ENCODE measurements around the gene SERINC5. TPM values are rescaled to one million over a fixed set of nuclear protein-coding genes. Genes with fewer than 3 reads are reported as not detected.
"Not testable (repeated sequence)": the region's sequence is repeated elsewhere in the genome, so short reads cannot be mapped to it uniquely, and the experiment has no call there.

The SERINC5 gene
- total RNA-seq (10 to 100 TPM; 41.2 to 84.5 TPM), polyA plus RNA-seq (1 to 10 TPM; 6.2 to 6.5 TPM)
- long read RNA-seq, donor 1, full-length matches to known transcripts, result 13 of 13 reads
- long read RNA-seq, donor 1, partial matches to known transcripts, result 0 of 13 reads
- long read RNA-seq, donor 1, other reads (novel, unspliced or antisense), result 0 of 13 reads
- long read RNA-seq, donor 2, full-length matches to known transcripts, result 1 of 1 reads
- long read RNA-seq, donor 2, partial matches to known transcripts, result 0 of 1 reads
- long read RNA-seq, donor 2, other reads (novel, unspliced or antisense), result 0 of 1 reads
- long read RNA-seq, donor 3, full-length matches to known transcripts, result 3 of 3 reads
- long read RNA-seq, donor 3, partial matches to known transcripts, result 0 of 3 reads
- long read RNA-seq, donor 3, other reads (novel, unspliced or antisense), result 0 of 3 reads
- long read RNA-seq, donor 4, full-length matches to known transcripts, result 1 of 1 reads
- long read RNA-seq, donor 4, partial matches to known transcripts, result 0 of 1 reads
- long read RNA-seq, donor 4, other reads (novel, unspliced or antisense), result 0 of 1 reads
- long read RNA-seq, donor 5, full-length matches to known transcripts, result 8 of 13 reads
- long read RNA-seq, donor 5, partial matches to known transcripts, result 5 of 13 reads
- long read RNA-seq, donor 5, other reads (novel, unspliced or antisense), result 0 of 13 reads

GRCh38 chr5:80255811-80256712, at the start of gene SERINC5:
TSS of gene SERINC5 (minus strand) at chr5:80256048. CDS start at chr5:80255922, 126 bp downstream.
- H3K9ac ChIP-seq (ENCODE audit: insufficient read depth in 1 of 2, low read length in 2 of 2), result peak within 1 kb of the TSS; percentile 58 to 95
- H3K4me1 ChIP-seq (ENCODE audit: control insufficient read depth in 5 of 5, insufficient read depth in 5 of 5, low read length in 5 of 5), result peaks cover 9 to 28% (median 18%) of the 10 kb centered on the region in 5 donors
- DNase-seq, result peak; percentile 89 to 92 (median 91)
- H3K27ac ChIP-seq (ENCODE audit: low read depth in 1 of 2, low read length in 1 of 2), result peak within 1 kb of the TSS; percentile 97 to 100
- no peaks in the 10 kb centered on the region for H3K36me3 ChIP-seq (ENCODE audit: control insufficient read depth in 4 of 4, insufficient read depth in 4 of 4, low read length in 4 of 4)
- no peaks in the 10 kb centered on the region for H3K9me3 ChIP-seq (ENCODE audit: control insufficient read depth in 4 of 4, insufficient read depth in 3 of 4, low read length in 3 of 4)
- WGBS, 2 donors, result 1% methylated on average over 71 to 87 of the region's 87 CpGs
- no peak for TF ChIP-seq CTCF (IDR thresholded peaks at IDR 0.05; ENCODE audit: control extremely low read depth, extremely low read depth)
- peak; percentile 91 for ATAC-seq (ENCODE audit: insufficient read depth, low FRiP score)
- H3K27me3 ChIP-seq (ENCODE audit: control insufficient read depth in 3 of 3, insufficient read depth in 3 of 3, low read length in 2 of 3), result no peaks in the 10 kb centered on the region
- peak within 1 kb of the TSS; percentile 88 for H3K4me3 ChIP-seq

- ATAC-seq (ENCODE audit: insufficient read depth, low FRiP score) (no peak), DNase-seq (no peak)
- Histone ChIP-seq H3K4me3 (no peak overlapping the region), H3K27ac (ENCODE audit: low read depth in 1 of 2, low read length in 1 of 2) (no peak overlapping the region), H3K9me3 (ENCODE audit: control insufficient read depth in 4 of 4, insufficient read depth in 3 of 4, low read length in 3 of 4) (no peaks in the 10 kb centered on the region), H3K36me3 (ENCODE audit: control insufficient read depth in 4 of 4, insufficient read depth in 4 of 4, low read length in 4 of 4) (no peaks in the 10 kb centered on the region), H3K9ac (ENCODE audit: insufficient read depth in 1 of 2, low read length in 2 of 2) (no peak overlapping the region), H3K4me1 (ENCODE audit: control insufficient read depth in 5 of 5, insufficient read depth in 5 of 5, low read length in 5 of 5) (no peaks in the 10 kb centered on the region), H3K27me3 (ENCODE audit: control insufficient read depth in 3 of 3, insufficient read depth in 3 of 3, low read length in 2 of 3) (no peaks in the 10 kb centered on the region)
- no peak for TF ChIP-seq CTCF (IDR thresholded peaks at IDR 0.05; ENCODE audit: control extremely low read depth, extremely low read depth)
- WGBS, 2 donors, result 89 to 96% methylated on average over 11 of the region's 11 CpGs
These were observed 46.8 kb upstream of the SERINC5 start for GRCh38 chr5:80302636-80303035.

GRCh38 chr5:80301342-80301741, 45.5 kb upstream of the SERINC5 start:
- not testable (repeated sequence) for ATAC-seq (ENCODE audit: insufficient read depth, low FRiP score); DNase-seq; H3K27ac ChIP-seq (ENCODE audit: low read depth in 1 of 2, low read length in 1 of 2)

GRCh38 chr5:80300796-80301195, 44.9 kb upstream of the SERINC5 start:
- not testable (repeated sequence) for H3K36me3 ChIP-seq (ENCODE audit: control insufficient read depth in 4 of 4, insufficient read depth in 4 of 4, low read length in 4 of 4); H3K9me3 ChIP-seq (ENCODE audit: control insufficient read depth in 4 of 4, insufficient read depth in 3 of 4, low read length in 3 of 4); DNase-seq; H3K27me3 ChIP-seq (ENCODE audit: control insufficient read depth in 3 of 3, insufficient read depth in 3 of 3, low read length in 2 of 3); H3K4me1 ChIP-seq (ENCODE audit: control insufficient read depth in 5 of 5, insufficient read depth in 5 of 5, low read length in 5 of 5); ATAC-seq (ENCODE audit: insufficient read depth, low FRiP score); H3K27ac ChIP-seq (ENCODE audit: low read depth in 1 of 2, low read length in 1 of 2); H3K9ac ChIP-seq (ENCODE audit: insufficient read depth in 1 of 2, low read length in 2 of 2); H3K4me3 ChIP-seq
- WGBS, 2 donors, result 91 to 97% methylated on average over 17 to 18 of the region's 27 CpGs

More at GRCh38 chr5:80301342-80301741, 45.5 kb upstream of the SERINC5 start:
- not testable (repeated sequence) for H3K9ac ChIP-seq (ENCODE audit: insufficient read depth in 1 of 2, low read length in 2 of 2); H3K9me3 ChIP-seq (ENCODE audit: control insufficient read depth in 4 of 4, insufficient read depth in 3 of 4, low read length in 3 of 4); H3K36me3 ChIP-seq (ENCODE audit: control insufficient read depth in 4 of 4, insufficient read depth in 4 of 4, low read length in 4 of 4); H3K27me3 ChIP-seq (ENCODE audit: control insufficient read depth in 3 of 3, insufficient read depth in 3 of 3, low read length in 2 of 3); H3K4me1 ChIP-seq (ENCODE audit: control insufficient read depth in 5 of 5, insufficient read depth in 5 of 5, low read length in 5 of 5); H3K4me3 ChIP-seq
- 97 to 100% methylated on average over 9 to 29 of the region's 34 CpGs for WGBS, 2 donors

Measured in lung (tissue), 16 donors.